GM12892 (cell line): ENCODE data around the gene RPL22.

ENCODE experiments used
- POLR2A ChIP-seq: IDR thresholded peaks from 2 replicates; pipeline ENCODE4 v1.6.1; 2011; ENCODE audit warnings: low read depth, low read length, control low read depth
- POLR2AphosphoS5 ChIP-seq: IDR thresholded peaks from 2 replicates; pipeline ENCODE4 v1.6.1; 2011; ENCODE audit warnings: low read depth, low read length, control low read depth
- TAF1 ChIP-seq: IDR thresholded peaks from 2 replicates; pipeline ENCODE4 v1.6.1; 2011; ENCODE audit warnings: low read depth, mild to moderate bottlenecking, control low read depth, low read length, borderline replicate concordance

DNA sequence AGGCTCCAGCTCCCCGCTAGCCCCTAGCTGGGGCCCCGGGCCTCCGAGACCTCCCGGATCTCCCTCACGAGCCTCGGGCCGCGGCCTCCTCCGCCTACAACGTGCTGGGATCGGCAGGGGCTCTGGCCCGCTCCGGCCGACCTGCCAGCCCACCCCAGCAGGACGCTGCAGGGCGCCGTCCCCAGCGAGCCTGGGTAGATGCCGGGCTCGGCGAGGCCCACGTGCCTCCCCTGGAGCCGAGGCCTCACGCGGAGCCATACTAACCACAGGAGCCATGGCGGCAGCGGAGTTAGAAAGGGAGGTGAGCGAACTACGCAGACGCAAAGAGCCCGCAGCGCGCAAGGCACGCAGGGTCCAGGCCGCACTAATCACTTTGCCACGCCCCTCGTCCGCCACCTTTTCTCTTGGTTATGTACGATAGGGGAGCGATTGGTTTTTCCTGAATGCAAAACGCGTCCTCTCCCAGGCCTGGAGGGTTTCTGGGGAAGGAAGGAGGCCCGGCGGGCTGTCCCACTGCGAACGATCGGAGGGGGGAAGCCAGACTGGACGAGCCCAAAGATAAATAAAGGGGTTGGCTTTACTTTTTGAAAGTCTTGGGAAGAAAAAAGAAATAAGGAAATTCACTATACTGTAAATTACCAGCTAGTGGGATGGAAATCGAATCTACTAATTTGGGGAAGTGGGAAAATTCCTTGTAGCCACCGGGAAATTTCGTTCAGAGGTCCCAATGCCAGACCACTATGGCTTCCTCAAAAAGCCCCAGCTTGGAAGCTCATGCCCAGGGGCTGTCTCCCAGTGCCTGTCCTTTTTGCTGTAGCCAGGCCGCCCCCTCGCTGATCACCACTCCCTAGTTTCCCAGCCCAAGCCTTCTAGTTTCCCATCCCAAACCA, at the start of gene RPL22:
- peak; percentile 93 for TF ChIP-seq POLR2AphosphoS5
- peak; percentile 94 for TF ChIP-seq POLR2A
- TF ChIP-seq TAF1: peak; percentile 97
